ENCODE results near the gene STK32A.

The STK32A gene

DNA sequence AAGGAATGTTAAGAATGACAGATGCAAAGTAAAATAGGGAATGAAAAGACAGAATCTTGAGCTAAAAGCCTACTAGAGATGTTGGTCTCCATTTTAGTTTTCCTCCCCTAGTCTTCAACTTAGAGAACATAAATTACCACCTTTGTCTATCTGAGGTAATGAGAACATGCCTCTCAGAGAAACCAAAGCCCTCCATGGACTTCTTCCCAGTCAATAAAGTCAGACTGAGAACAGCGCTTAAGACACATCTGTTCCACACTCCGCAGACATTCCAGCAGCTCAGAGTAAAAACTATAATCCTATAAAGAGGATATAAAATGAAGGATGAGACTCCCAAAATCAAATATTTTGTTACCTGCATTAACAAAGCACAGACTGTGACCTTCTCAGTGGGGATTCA, 195.8 kb downstream of the STK32A start:
- DNase-seq: no peak

GRCh38 chr5:147431586-147431985, 196.8 kb downstream of the STK32A start:
- DNase-seq: no peak

DNA sequence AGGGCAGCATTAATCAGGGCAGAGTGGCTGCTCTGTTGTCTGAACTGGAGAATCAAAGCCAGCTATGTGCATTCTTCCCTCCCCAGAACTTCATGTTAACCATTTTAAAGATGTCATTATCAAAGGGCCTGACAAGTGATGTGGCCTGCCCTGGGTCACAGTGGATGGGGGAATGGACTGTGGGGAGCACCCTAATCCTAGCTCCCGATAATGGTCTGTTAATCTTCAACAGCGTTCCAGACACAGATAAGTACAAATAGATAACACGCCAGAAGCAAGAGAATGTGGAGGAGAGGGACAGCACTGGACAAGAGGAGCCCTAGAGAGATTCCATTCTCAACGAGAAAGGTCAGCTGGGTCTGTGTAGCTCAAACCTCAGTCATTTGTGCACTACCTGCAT, 197.5 kb downstream of the STK32A start:
- DNase-seq: no peak

GRCh38 chr5:147434049-147434448, 199.2 kb downstream of the STK32A start:
- DNase-seq: no peak

DNA sequence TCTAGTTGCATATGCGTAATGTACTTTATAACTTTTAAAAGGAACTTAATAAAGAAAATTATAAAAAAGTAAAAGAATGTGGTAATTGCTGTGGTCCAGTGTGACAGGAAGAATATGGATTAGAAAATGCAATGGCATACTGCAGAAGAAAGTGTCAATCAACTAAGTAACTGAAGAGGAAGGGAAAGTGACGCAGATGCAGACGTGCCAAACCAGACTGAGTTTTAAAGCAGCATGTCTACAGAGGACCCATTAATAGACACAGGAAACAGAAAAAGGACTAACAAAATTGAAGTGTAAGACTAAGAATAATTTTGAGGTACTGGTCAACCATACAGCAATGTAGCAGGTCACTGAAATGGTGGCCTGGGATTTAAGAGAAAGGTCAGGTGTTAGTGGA, 201.8 kb downstream of the STK32A start:
- DNase-seq: no peak

DNA sequence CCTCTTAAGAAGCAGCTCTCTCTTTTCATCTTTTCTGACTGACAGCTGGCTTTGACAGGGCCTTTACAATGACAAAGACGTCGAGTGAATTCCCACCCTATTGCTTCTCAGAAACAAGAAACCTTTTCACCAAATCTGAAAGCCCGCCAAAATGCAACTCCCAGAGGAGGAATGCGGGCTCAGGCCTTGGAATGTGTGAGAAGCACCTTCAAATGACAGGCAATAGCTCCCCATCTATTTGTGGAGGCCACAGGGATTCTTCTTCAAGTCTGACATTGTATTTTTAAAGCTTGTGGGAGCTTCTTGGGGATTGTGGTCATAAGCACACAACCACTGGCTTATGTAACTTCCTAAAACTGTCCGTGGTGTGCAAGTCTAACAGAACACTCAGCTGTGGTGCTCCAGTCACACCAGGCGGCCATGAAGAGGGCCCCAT, 202.4 kb downstream of the STK32A start:
- no peak for DNase-seq
